Left lobe of liver (tissue), 2 donors: Measurements from ENCODE around the gene PCDH15. TPM values are rescaled to one million over a fixed set of nuclear protein-coding genes. Genes with fewer than 3 reads are reported as not detected.

ENCODE experiments used
- ATAC-seq: fragments of 200-7000 bp; cut with Tn5 transposase; one replicate; pipeline ENCODE4 v1.9.1; 2020; ENCODE audit warnings: mild to moderate bottlenecking, moderate library complexity
- DNase-seq: peaks from one replicate; pipeline ENCODE4 v3.0.0-alpha.2; 2020; ENCODE audit warnings: low spot score
- total RNA-seq: library from RNA; stranded (reverse); gene quantifications from one replicate; pipeline ENCODE4 v1.2.1, GENCODE V29; 2021
- donor health status: DM: no; HTN: no; CAD: no; lungs with moderate emphysema.
- donor health status: DM: no; HTN: yes; CAD: no.

PCDH15 gene
- total RNA-seq, 1 donor from 2014 or later: not detected

DNA sequence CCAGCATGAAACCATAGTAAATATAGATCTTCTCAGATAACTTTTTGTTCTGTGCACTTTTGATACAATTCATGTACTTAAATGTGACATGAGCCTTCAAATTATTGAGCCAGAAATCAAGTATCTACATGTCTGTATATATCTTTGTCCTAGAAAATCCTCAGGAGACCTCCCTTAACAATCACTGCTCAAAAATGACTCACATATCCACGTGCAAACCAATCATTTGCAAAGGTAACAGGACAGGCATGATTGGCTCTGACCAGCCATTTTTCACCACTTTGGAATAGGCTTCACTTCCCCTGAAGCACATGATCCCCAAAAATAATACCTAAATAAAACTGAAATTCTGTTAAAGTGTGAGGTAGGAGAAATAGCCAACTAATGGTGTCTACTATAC lies 902.5 kb downstream of the PCDH15 start:
- ATAC-seq (no peak), DNase-seq (no peak)

DNA sequence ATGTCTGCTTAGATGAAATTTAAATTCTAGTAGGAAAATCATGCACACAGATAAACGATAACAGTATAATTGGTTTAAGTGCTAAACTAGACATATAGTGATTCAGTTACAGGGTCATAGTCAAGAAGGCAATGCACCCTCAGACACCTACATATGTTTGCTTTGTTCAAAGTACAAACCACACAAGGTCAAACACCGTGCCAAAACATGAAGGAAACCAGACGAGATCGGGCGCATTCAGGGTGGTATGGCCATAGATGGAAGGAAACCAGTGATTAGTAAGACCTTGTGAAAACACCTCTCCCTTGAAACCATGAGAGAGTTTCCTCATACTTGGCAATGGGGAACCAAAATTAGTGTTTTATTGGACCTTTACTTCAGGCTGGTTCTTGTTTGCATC lies 906.9 kb downstream of the PCDH15 start:
- DNase-seq (no peak), ATAC-seq (no peak)

- DNase-seq (no peak), ATAC-seq (no peak)
Observed at GRCh38 chr10:53893061-53893460, 908.0 kb downstream of the PCDH15 start.

DNA sequence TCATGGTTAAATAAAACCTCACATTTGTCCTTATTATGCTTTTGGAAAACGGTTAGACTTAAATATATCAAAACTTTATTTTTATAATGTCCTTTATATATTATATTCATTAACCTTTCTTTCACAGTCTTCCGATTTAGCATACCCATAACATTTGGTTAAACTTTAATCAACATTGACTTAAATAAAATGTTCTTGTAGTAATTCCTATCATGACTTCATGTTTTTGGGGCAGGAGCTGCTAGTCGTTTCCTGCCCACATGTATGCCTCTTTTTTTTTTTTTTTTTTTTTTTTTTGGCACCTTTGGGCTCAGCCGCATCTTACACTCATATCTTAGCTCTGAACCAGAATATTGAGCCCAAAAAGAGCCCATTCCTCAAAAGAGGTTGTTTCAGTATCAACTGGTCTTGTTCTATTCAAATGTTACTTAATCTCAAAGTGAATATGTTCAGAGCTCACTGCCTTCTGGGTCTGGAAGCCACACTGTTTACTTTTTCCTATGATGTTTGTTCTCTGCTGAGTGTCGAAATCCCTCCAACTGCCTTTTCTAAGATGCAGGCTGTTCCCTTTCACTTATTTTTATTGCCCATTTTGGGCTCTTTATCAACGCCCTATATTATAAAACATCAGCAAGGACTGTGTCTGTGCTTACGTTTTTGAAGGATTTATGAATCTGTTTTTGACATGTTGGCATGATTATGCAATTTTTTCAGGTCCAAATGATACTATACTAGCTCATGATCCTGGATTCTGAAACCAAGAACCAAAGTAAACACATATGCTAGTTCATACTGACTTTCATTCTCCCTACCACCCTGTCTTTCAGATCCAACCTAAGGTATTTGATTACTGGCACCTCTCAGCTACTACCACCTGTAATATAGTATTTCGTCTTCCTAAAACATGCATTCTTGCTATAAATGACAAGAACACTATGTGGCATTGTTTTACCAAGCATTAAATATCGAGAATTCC lies 914.4 kb downstream of the PCDH15 start:
- DNase-seq (no peak), ATAC-seq (peak; percentile 100)

DNA sequence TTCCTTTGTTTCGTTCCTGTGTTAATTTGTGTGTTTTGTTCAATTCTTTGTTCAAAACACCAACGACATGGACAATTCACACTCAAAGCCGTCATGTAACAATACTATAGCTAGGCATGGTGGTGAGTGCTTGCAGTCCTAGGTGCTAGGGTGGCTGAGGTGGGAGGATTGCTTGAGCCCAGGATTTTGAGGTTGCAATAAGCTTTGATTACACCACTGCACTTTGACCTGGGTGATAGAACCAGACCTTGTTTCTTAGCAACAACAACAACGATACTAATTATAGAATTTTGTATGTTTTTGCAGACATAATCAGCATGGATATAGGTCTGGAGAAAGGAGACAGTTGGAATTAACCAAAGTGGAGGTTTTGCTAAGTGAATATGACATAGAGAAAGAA lies 936.2 kb downstream of the PCDH15 start:
- ATAC-seq: peak; percentile 53
- no peak for DNase-seq

- DNase-seq (no peak), ATAC-seq (no peak)
Observed at GRCh38 chr10:53852450-53853175, 948.4 kb downstream of the PCDH15 start.

DNA sequence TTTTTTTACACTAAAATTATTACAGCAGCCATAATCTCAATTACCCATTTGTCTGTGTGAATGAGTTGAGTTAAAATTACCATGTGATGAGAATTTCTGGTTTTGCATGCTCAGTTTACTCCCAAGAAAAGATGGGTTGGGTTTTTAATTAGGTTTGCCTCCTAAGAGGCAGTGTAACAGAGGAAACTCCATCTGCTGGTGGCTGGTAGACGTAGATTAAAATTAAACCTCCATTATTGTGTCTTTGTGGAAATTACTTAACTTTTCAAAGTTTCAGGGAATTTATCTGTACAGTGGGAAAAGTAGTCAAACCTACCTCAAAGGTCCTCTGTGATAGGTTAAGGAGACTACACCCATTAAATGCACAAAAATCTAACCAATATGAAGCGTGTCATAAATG lies 954.2 kb downstream of the PCDH15 start:
- no peak for ATAC-seq
- no peak for DNase-seq

DNA sequence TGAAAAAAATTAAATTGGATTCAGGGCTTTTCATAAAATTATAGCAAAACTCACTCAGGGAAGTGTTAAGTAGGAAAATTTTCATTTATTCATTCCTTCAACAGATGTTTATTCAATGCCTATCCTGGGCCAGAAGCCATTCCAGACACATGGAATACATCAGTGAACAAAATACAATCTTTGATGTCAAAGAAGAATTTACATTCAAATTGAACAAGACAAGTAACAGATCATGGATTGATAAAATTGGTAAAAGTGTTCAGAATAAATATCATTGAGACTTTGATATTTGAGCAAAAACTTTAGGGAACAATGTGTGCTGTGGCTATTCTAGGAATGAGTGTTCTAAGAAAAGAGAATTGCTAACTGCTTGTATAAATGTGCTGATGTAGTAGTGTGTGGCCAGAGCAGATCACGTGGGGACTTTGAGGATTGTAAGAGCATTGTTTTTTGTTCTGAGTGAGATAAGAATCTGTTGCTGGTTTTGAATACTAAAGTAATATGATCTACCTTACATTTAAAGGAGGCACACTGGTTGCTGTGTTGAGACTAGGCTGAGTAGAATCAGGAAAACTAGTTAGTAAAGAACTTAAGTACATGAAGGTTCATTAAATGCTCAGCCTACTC lies 957.2 kb downstream of the PCDH15 start:
- DNase-seq: no peak
- no peak for ATAC-seq

GRCh38 chr10:53841483-53842145 lies 959.4 kb downstream of the PCDH15 start:
- DNase-seq: no peak
- no peak for ATAC-seq

GRCh38 chr10:53840653-53841052 lies 960.4 kb downstream of the PCDH15 start:
- DNase-seq (no peak), ATAC-seq (no peak)

DNA sequence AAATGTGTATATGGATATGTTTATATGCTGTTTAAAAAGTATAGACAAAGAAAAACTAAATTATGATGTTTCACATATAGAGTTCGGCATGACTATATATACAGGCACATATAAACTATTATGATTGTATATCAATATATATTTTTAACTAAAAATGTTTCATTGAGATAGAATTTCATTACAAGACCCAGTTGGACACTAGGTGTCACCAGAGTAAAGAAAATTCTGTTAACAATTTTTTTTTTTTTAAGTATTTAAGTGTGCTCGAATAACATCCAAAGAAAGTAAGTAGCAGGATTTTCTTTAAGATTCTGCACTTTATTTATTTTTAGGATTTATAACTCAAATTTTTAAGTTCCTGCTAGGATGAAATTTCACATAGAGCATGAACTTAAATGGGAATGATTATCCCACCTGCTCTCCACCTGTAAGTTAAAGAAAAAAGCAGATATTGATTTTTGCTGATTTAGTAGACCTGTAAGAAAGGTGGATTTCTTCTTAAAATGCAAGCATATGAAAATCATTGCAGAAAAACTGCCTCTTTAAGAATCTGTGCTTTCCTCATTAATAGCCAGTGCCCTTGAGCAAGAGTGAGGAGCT lies 961.5 kb downstream of the PCDH15 start:
- ATAC-seq (no peak), DNase-seq (no peak)

- DNase-seq: no peak
- ATAC-seq: no peak
Observed at GRCh38 chr10:53836638-53837037, 964.4 kb downstream of the PCDH15 start.

DNA sequence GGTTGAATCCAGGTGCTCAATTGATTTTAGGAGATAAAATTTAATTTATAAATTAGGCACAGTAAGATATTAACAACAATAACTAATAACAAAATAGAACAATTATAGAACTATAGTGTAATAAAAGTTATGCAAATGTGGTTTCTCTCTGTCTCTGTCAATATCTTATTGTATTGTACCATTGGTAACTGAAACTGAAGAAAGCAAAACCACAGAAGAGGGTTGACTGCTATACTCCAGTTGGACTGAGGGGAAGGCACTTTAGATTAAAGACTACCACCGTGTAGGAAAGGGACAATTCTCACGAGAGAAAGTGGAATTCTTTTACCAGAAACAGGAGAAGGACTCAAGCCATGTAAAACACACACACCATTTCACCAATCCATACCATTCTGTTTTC lies 967.1 kb downstream of the PCDH15 start:
- ATAC-seq: no peak

GRCh38 chr10:53827261-53827660 lies 973.8 kb downstream of the PCDH15 start:
- no peak for ATAC-seq
- DNase-seq: no peak

More for the DNA sequence above, 967.1 kb downstream of the PCDH15 start:
- no peak for DNase-seq

DNA sequence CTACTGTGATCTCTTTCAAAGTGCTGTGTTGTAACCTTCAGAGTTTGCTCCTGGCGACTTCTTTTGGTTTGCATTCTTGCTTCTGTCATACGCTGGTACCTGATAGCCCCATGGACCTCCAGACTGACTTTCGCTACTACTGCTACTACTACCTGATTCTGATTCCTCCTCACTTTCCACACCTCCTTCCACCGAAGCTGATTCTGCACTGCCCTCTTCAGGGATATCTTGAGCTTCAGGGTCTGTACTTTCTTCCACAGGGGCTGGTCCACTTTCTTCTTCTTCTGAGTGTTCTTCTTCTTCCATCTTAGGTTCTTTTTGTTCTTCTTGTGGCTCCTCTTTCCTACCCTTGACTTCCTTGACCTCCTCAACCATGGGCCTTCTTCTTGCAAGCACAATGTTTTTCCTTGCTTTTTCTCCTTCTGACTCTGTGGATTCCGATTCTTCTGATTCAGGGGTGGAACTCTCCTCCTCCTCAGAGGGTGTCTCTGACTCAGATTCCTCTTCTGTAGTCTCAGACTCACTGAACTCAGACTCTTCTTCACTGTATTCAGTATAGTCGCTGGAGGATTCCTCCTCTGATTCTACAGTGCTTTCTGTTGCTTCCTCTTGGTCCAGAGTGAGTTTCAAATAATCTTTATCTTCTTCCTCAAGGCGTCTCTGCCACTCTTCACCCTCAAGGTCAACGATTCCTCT lies 992.2 kb downstream of the PCDH15 start:
- no peak for DNase-seq

DNA sequence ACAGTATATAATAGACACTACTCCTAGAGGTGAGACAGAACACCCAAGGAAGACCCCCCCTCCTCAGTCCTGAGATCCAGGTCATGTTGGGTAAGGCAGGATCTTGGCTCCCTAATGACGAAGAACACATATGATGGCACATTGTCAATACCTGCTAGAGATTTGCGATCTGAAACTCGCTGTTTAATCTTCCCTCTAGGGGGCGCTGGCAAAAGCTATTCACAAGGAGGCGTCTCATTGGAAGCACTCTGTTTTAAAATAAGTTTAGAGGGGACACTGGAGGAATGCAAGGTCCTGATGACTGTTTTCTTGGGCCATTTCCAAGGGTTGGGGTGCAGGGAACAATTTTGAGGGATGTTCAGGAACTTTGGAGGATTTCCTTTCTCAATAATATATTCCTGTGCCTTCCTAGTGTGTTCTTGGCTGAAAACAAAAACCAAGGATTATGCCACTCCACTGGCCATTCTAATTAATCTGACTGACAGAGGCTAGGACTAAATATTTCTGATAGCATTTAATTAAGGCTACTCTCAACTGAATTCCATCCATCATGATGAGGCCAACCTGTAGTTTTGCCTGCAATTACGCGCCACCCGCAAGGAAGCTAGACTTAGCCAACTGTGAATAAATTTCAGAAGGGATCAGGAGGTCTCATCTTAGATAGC lies 1014.7 kb downstream of the PCDH15 start:
- ATAC-seq (no peak), DNase-seq (no peak)

More for the DNA sequence above, 992.2 kb downstream of the PCDH15 start:
- no peak for ATAC-seq

DNA sequence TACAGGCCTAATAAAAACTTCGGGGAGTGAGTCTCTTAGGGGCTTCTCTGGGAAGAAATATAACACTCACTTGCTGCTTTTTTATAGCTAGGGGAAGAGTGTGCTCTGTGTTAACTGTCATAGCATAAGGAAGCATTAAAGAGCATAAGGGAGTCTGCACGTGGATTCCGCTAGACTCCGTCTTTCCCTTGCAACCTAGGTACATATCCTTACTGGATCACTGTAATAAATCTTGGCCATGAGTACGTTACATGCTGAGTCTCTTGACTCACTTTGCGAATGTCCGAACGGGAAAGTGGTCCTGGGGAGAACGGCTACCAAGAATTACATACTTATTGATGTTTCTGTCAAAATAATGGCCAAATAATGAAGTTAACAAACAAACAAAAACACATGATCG lies 1029.3 kb downstream of the PCDH15 start:
- no peak for DNase-seq

DNA sequence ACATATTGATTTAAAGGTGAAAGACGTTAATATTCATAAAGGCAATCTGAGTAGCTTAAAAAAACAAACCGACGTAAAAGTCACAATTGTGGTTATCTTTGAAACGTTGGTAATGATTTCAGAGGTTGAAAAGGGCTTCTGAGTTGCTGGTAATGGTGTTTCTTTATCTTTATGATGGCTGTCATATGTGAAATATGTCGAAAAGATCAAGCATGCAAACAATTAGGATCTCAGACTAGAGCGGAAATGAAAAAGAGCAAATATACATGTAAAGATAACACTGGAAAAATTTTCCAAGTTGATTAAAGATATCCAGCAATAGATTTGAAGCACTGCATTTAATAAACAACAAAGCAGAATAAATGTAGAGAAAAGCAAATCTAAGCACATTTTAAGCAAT lies 1030.1 kb downstream of the PCDH15 start:
- ATAC-seq (no peak), DNase-seq (no peak)

More for the DNA sequence above, 1029.3 kb downstream of the PCDH15 start:
- no peak for ATAC-seq

DNA sequence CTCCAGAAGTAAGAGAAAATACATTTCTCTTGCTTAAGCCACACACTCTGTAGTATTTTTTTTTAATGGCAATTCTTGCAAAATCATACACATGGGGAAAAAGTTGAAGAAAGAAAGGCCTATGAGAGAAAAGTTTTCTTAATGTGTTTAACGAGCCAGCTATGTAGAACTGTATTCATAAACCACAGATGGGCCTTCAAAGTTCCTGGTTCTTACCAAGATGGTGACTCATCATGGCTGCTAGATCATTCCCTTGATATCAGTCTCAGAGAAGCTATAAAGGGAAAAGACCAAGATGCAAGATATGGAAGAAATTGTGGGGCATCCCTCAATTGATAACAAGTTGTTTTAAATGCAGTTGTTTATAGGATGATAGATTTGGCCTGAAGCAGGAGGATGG lies 1035.7 kb downstream of the PCDH15 start:
- no peak for ATAC-seq
- no peak for DNase-seq
